Measurements from ENCODE around the gene XIRP1. TPM values are rescaled to one million over a fixed set of nuclear protein-coding genes. Genes with fewer than 3 reads are reported as not detected.

The XIRP1 gene
- total RNA-seq, 1 donor from 2014 or later: not detected

- Mint-ChIP-seq H3K27ac (no peak overlapping the region), H3K27me3 (peaks cover 2% of the 10 kb centered on the region), H3K36me3 (ENCODE audit: insufficient read depth) (no peaks in the 10 kb centered on the region), H3K9me3 (ENCODE audit: low read depth) (no peaks in the 10 kb centered on the region), H3K4me3 (ENCODE audit: low read depth) (no peak overlapping the region), H3K4me1 (ENCODE audit: low read depth) (peaks cover 9% of the 10 kb centered on the region)
- TF ChIP-seq CTCF (IDR thresholded peaks at IDR 0.05; ENCODE audit: unreplicated experiment): no peak
- DNase-seq (ENCODE audit: low spot score, unreplicated experiment): no peak
Measured at GRCh38 chr3:39188271-39189149, 3.9 kb downstream of the XIRP1 start.

GRCh38 chr3:39187372-39188155 is 4.8 kb downstream of the XIRP1 start:
- no peak for DNase-seq (ENCODE audit: low spot score, unreplicated experiment)
- H3K4me3 Mint-ChIP-seq (ENCODE audit: low read depth): no peak overlapping the region
- no peak overlapping the region for H3K27ac Mint-ChIP-seq
- TF ChIP-seq CTCF (IDR thresholded peaks at IDR 0.05; ENCODE audit: unreplicated experiment): no peak
- H3K4me1 Mint-ChIP-seq (ENCODE audit: low read depth): peaks cover 9% of the 10 kb centered on the region
- H3K27me3 Mint-ChIP-seq: peaks cover 2% of the 10 kb centered on the region
- no peaks in the 10 kb centered on the region for H3K36me3 Mint-ChIP-seq (ENCODE audit: insufficient read depth)
- no peaks in the 10 kb centered on the region for H3K9me3 Mint-ChIP-seq (ENCODE audit: low read depth)

GRCh38 chr3:39186692-39187151 is 5.7 kb downstream of the XIRP1 start:
- TF ChIP-seq CTCF (IDR thresholded peaks at IDR 0.05; ENCODE audit: unreplicated experiment): no peak
- H3K9me3 Mint-ChIP-seq (ENCODE audit: low read depth): no peaks in the 10 kb centered on the region
- H3K4me3 Mint-ChIP-seq (ENCODE audit: low read depth): no peak overlapping the region
- H3K27ac Mint-ChIP-seq: no peak overlapping the region
- peaks cover 9% of the 10 kb centered on the region for H3K4me1 Mint-ChIP-seq (ENCODE audit: low read depth)
- DNase-seq (ENCODE audit: low spot score, unreplicated experiment): no peak
- peaks cover 2% of the 10 kb centered on the region for H3K27me3 Mint-ChIP-seq
- no peaks in the 10 kb centered on the region for H3K36me3 Mint-ChIP-seq (ENCODE audit: insufficient read depth)

- Mint-ChIP-seq H3K36me3 (ENCODE audit: insufficient read depth) (no peaks in the 10 kb centered on the region), H3K4me3 (ENCODE audit: low read depth) (no peak overlapping the region), H3K27me3 (peaks cover 2% of the 10 kb centered on the region), H3K27ac (no peak overlapping the region), H3K9me3 (ENCODE audit: low read depth) (no peaks in the 10 kb centered on the region), H3K4me1 (ENCODE audit: low read depth) (peaks cover 8% of the 10 kb centered on the region)
- DNase-seq (ENCODE audit: low spot score, unreplicated experiment): no peak
- no peak for TF ChIP-seq CTCF (IDR thresholded peaks at IDR 0.05; ENCODE audit: unreplicated experiment)
Measured at GRCh38 chr3:39185959-39186691, 6.3 kb downstream of the XIRP1 start.
